Neural progenitor cell (in vitro differentiated cells): ENCODE results near the gene CUTC.

Experiments used
- EZH2phosphoT487 ChIP-seq: fragments of 200-600 bp; sonication (generic); IDR thresholded peaks from 2 replicates; pipeline ENCODE4 v1.6.1; 2017; ENCODE audit warnings: antibody characterized with exemption
- TF ChIP-seq, protein P1 (sequence below): fragments of 200-600 bp; sonication (generic); IDR thresholded peaks from 2 replicates; pipeline ENCODE4 v1.5.1; 2017; ENCODE audit warnings: antibody characterized with exemption, mild to moderate bottlenecking

DNA sequence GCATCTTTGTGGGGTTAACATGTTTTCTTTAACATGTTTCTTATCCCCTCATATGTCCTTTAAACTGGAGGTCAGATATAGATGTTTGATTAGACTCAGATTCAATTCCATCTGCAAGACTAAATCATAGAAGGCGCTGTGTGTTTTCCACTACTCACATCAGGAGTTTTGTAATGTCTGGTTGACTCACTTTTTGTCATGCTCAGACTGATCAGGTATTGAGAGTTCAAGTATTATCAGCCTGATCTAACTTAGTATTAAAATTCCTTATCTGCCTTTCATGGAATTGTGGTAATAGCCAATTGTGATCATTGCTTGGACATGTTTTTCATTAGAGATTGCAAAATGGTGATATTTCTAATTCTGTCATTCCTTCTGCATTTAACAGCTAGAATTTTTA is 42.6 kb upstream of the CUTC start:
- TF ChIP-seq, protein P1, sequence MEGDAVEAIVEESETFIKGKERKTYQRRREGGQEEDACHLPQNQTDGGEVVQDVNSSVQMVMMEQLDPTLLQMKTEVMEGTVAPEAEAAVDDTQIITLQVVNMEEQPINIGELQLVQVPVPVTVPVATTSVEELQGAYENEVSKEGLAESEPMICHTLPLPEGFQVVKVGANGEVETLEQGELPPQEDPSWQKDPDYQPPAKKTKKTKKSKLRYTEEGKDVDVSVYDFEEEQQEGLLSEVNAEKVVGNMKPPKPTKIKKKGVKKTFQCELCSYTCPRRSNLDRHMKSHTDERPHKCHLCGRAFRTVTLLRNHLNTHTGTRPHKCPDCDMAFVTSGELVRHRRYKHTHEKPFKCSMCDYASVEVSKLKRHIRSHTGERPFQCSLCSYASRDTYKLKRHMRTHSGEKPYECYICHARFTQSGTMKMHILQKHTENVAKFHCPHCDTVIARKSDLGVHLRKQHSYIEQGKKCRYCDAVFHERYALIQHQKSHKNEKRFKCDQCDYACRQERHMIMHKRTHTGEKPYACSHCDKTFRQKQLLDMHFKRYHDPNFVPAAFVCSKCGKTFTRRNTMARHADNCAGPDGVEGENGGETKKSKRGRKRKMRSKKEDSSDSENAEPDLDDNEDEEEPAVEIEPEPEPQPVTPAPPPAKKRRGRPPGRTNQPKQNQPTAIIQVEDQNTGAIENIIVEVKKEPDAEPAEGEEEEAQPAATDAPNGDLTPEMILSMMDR: no peak
- no peak for TF ChIP-seq EZH2phosphoT487
